ENCODE data around the gene RMND5B. TPM values are rescaled to one million over a fixed set of nuclear protein-coding genes. Genes with fewer than 3 reads are reported as not detected.

RMND5B gene
- total RNA-seq, 3 donors from 2014 or later (not counting 1 experiment from before 2014, with no cell fraction given): 9.2 to 12.7 (median 9.5) TPM

- 87% methylated on average over 3 of the region's 3 CpGs for WGBS (ENCODE audit: insufficient coverage)
- Histone ChIP-seq H3K4me1 (ENCODE audit: control insufficient read depth, insufficient read depth, low read length) (no peaks in the 10 kb centered on the region), H3K27me3 (ENCODE audit: control insufficient read depth, insufficient read depth, low read length) (no peaks in the 10 kb centered on the region), H3K4me3 (ENCODE audit: low read length) (no peak overlapping the region), H3K27ac (ENCODE audit: low read length) (no peak overlapping the region), H3K9me3 (ENCODE audit: control insufficient read depth, insufficient read depth, low read length) (no peaks in the 10 kb centered on the region), H3K36me3 (ENCODE audit: control insufficient read depth, insufficient read depth, low read length) (no peaks in the 10 kb centered on the region)
- Mint-ChIP-seq H3K4me3 (no peak overlapping the region), H3K4me1 (no peaks in the 10 kb centered on the region), H3K36me3 (no peaks in the 10 kb centered on the region), H3K9me3 (no peaks in the 10 kb centered on the region), H3K27me3 (ENCODE audit: low read depth in 2 of 2) (peaks cover 1 to 2% of the 10 kb centered on the region in 2 donors), H3K27ac (no peak overlapping the region)
- no peak for DNase-seq
- no peak for ATAC-seq
- intact Hi-C loops (cut with micrococcal nuclease): no loop called here
- TF ChIP-seq CTCF (IDR thresholded peaks at IDR 0.05): no peak
These were observed 43.6 kb downstream of the RMND5B start for GRCh38 chr5:178174456-178174855.

- DNase-seq: no peak
- intact Hi-C loops (cut with micrococcal nuclease): no loop called here
- Mint-ChIP-seq H3K36me3 (no peaks in the 10 kb centered on the region), H3K27ac (no peak overlapping the region), H3K4me1 (no peaks in the 10 kb centered on the region), H3K4me3 (no peak overlapping the region), H3K27me3 (ENCODE audit: low read depth in 2 of 2) (peaks cover 6 to 7% of the 10 kb centered on the region in 2 donors), H3K9me3 (no peaks in the 10 kb centered on the region)
- Histone ChIP-seq H3K27me3 (ENCODE audit: control insufficient read depth, insufficient read depth, low read length) (no peaks in the 10 kb centered on the region), H3K27ac (ENCODE audit: low read length) (no peak overlapping the region), H3K36me3 (ENCODE audit: control insufficient read depth, insufficient read depth, low read length) (no peaks in the 10 kb centered on the region), H3K4me3 (ENCODE audit: low read length) (no peak overlapping the region), H3K9me3 (ENCODE audit: control insufficient read depth, insufficient read depth, low read length) (no peaks in the 10 kb centered on the region), H3K4me1 (ENCODE audit: control insufficient read depth, insufficient read depth, low read length) (no peaks in the 10 kb centered on the region)
- 57% methylated on average over 5 of the region's 6 CpGs for WGBS (ENCODE audit: insufficient coverage)
- TF ChIP-seq CTCF (IDR thresholded peaks at IDR 0.05): no peak
- ATAC-seq: no peak
These were observed 46.0 kb downstream of the RMND5B start for GRCh38 chr5:178176791-178177190.

- Mint-ChIP-seq H3K4me1 (no peaks in the 10 kb centered on the region), H3K27me3 (ENCODE audit: low read depth in 2 of 2) (peaks cover 6 to 7% of the 10 kb centered on the region in 2 donors), H3K4me3 (no peak overlapping the region), H3K27ac (no peak overlapping the region), H3K36me3 (no peaks in the 10 kb centered on the region), H3K9me3 (no peaks in the 10 kb centered on the region)
- ATAC-seq: no peak
- no peak for DNase-seq
- H3K4me3 ChIP-seq (ENCODE audit: low read length): no peak overlapping the region
- 78% methylated on average over 8 of the region's 8 CpGs for WGBS (ENCODE audit: insufficient coverage)
- no peaks in the 10 kb centered on the region for H3K4me1 ChIP-seq (ENCODE audit: control insufficient read depth, insufficient read depth, low read length)
- no peaks in the 10 kb centered on the region for H3K36me3 ChIP-seq (ENCODE audit: control insufficient read depth, insufficient read depth, low read length)
- no peaks in the 10 kb centered on the region for H3K9me3 ChIP-seq (ENCODE audit: control insufficient read depth, insufficient read depth, low read length)
- H3K27ac ChIP-seq (ENCODE audit: low read length): no peak overlapping the region
- intact Hi-C loops (cut with micrococcal nuclease): no loop called here
- TF ChIP-seq CTCF (IDR thresholded peaks at IDR 0.05): no peak
- H3K27me3 ChIP-seq (ENCODE audit: control insufficient read depth, insufficient read depth, low read length): no peaks in the 10 kb centered on the region
These were observed 46.8 kb downstream of the RMND5B start for GRCh38 chr5:178177569-178177968.

GRCh38 chr5:178180141-178180863 lies 49.5 kb downstream of the RMND5B start:
- Histone ChIP-seq H3K27me3 (ENCODE audit: control insufficient read depth, insufficient read depth, low read length) (no peaks in the 10 kb centered on the region), H3K36me3 (ENCODE audit: control insufficient read depth, insufficient read depth, low read length) (no peaks in the 10 kb centered on the region), H3K9me3 (ENCODE audit: control insufficient read depth, insufficient read depth, low read length) (no peaks in the 10 kb centered on the region), H3K4me1 (ENCODE audit: control insufficient read depth, insufficient read depth, low read length) (no peaks in the 10 kb centered on the region), H3K4me3 (ENCODE audit: low read length) (no peak overlapping the region), H3K27ac (ENCODE audit: low read length) (no peak overlapping the region)
- no peak for TF ChIP-seq CTCF (IDR thresholded peaks at IDR 0.05)
- Mint-ChIP-seq H3K4me3 (no peak overlapping the region), H3K27ac (no peak overlapping the region), H3K27me3 (ENCODE audit: low read depth in 2 of 2) (peaks cover 6 to 7% of the 10 kb centered on the region in 2 donors), H3K9me3 (no peaks in the 10 kb centered on the region), H3K4me1 (no peaks in the 10 kb centered on the region), H3K36me3 (no peaks in the 10 kb centered on the region)
- 80% methylated on average over 5 of the region's 9 CpGs for WGBS (ENCODE audit: insufficient coverage)
- intact Hi-C loops (cut with micrococcal nuclease): no loop called here
- DNase-seq: no peak
- no peak for ATAC-seq

Measured in natural killer cell (primary cell).